Measurements from ENCODE around the gene RMRP.
"Not testable (repeated sequence)": the region's sequence is repeated elsewhere in the genome, so short reads cannot be mapped to it uniquely, and the experiment has no call there.

Gene RMRP

DNA sequence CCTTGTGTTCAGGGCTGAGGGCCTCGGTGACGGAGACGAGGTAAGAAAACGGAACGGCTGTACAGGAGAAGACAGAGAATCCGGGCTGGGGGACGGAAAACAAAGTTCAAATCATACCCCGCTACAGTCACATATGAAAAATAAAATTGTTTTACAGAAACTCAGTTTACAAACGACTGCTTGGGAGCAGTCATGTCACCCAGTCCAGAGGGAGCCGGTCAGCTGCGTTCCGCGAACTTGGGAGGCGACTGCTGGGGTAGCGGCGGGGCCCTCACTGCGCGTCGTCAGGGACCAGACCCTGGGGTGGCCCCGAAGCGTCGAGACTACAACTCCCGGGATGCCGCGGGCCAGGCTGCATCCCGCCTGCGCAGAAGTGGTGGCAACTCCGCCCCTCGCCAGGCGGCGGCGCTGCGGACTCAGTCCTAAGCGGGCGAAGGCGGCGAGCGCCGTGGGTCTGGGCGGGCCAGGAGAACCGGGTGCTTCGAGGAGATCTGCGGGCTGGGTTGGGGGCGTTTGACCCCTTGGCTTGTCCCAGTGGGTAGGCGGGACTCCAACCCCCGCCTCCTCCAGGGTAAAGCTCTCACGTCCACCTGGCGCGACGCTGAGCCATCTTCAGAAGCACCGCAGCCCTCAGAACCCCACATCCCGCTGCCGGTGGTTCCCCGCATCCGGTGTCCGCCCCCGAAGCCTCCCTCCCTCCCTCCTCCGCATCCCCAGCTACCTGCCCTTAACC is 11.1 kb downstream of the RMRP start:
- peak; percentile 92 for ATAC-seq
- peaks cover 58% of the 10 kb centered on the region for H3K4me1 Mint-ChIP-seq
- DNase-seq (ENCODE audit: low spot score in 2 of 2), result peak; percentile 96
- H3K9me3 Mint-ChIP-seq, result no peaks in the 10 kb centered on the region
- H3K4me3 Mint-ChIP-seq, result peak overlapping the region; percentile 89
- H3K27ac Mint-ChIP-seq, result peak overlapping the region; percentile 96
- H3K36me3 Mint-ChIP-seq, result peaks cover 52% of the 10 kb centered on the region

- H3K36me3 Mint-ChIP-seq, result peaks cover 52% of the 10 kb centered on the region
- H3K9me3 Mint-ChIP-seq, result no peaks in the 10 kb centered on the region
- no peak for ATAC-seq
- peak overlapping the region; percentile 89 for H3K4me3 Mint-ChIP-seq
- peak overlapping the region; percentile 96 for H3K27ac Mint-ChIP-seq
- peaks cover 58% of the 10 kb centered on the region for H3K4me1 Mint-ChIP-seq
- DNase-seq (ENCODE audit: low spot score in 2 of 2), result no peak
Observed at GRCh38 chr9:35646153-35646532, 11.7 kb downstream of the RMRP start.

- not testable (repeated sequence) for H3K9me3 Mint-ChIP-seq; DNase-seq (ENCODE audit: low spot score in 2 of 2); ATAC-seq
- H3K4me3 Mint-ChIP-seq, result peak overlapping the region; percentile 89
- peak overlapping the region; percentile 96 for H3K27ac Mint-ChIP-seq
- H3K36me3 Mint-ChIP-seq, result peaks cover 52% of the 10 kb centered on the region
- peaks cover 59% of the 10 kb centered on the region for H3K4me1 Mint-ChIP-seq
Observed at GRCh38 chr9:35645736-35646135, 12.1 kb downstream of the RMRP start.

DNA sequence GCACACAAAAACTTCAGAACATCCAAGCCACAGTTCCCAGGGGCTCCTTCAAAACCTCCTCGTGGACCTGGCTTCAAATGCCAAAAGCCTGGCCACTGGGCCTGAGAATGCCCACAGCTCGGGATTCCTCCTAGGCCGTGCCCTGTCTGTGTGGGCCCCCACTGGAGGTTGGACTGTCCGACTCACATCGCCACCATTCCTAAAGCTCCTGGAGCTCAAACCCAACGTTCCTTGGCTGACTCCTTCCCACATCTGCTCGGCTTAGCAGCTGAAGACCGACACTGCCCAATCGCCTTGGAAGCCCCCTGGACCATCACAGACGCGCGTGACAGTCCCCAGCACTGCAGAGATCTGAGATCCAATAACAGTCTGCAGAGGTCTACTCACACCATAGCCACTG is 14.8 kb downstream of the RMRP start:
- Mint-ChIP-seq H3K27ac (peak overlapping the region; percentile 50), H3K4me1 (peaks cover 62% of the 10 kb centered on the region), H3K4me3 (no peak overlapping the region), H3K36me3 (peaks cover 41% of the 10 kb centered on the region), H3K9me3 (peaks cover 3% of the 10 kb centered on the region)
- no peak for ATAC-seq
- DNase-seq (ENCODE audit: low spot score in 2 of 2), result no peak

DNA sequence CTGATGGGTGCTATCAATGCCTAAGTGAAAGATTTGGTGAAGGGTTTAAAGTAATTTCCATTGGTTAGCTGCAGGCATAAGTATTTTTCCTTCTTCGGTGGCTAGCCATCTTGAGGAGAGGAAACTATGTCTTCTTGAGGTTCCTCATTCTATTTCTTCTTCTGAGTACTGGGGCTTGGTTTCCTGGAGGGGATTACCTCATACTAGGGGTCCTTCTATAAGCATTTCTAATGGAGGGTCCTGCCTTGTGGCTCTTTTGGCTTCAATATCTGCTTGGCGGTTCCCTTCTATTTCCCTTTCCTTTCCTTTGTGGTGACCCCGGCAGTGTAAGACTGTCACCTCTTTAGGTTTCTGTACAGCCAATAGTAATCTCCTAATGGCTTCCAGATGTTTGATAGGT is 16.3 kb downstream of the RMRP start:
- not testable (repeated sequence) for H3K4me3 Mint-ChIP-seq; H3K27ac Mint-ChIP-seq; DNase-seq (ENCODE audit: low spot score in 2 of 2); ATAC-seq; H3K9me3 Mint-ChIP-seq
- Mint-ChIP-seq H3K4me1 (peaks cover 68% of the 10 kb centered on the region), H3K36me3 (peaks cover 28% of the 10 kb centered on the region)

DNA sequence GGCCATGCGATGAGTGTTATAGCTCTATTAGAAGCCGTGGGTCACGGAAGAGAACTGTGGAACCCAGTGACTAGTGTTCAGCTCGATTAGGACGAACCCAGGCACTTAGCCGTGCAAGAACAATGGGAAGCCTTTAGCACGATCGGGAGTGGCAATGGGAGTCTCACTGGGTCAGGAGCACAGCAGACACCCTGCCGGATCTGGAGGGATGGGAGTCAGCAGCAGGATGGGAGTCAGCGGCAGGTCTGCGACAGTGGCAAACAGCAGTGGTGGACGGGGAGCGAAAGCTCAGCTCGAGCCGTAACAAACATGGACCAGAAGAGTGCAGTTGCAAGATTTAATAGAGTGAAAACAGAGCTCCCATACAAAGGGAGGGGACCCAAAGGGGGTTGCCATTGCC is 17.4 kb downstream of the RMRP start:
- Mint-ChIP-seq H3K27ac (peak overlapping the region; percentile 89), H3K4me3 (peak overlapping the region; percentile 58), H3K36me3 (peaks cover 18% of the 10 kb centered on the region), H3K4me1 (peaks cover 72% of the 10 kb centered on the region)
- not testable (repeated sequence) for DNase-seq (ENCODE audit: low spot score in 2 of 2); H3K9me3 Mint-ChIP-seq; ATAC-seq

- Mint-ChIP-seq H3K4me1 (peaks cover 76% of the 10 kb centered on the region), H3K27ac (peak overlapping the region; percentile 89), H3K36me3 (peaks cover 14% of the 10 kb centered on the region), H3K4me3 (peak overlapping the region; percentile 58), H3K9me3 (peaks cover 3% of the 10 kb centered on the region)
- ATAC-seq (no peak), DNase-seq (ENCODE audit: low spot score in 2 of 2) (no peak)
Observed at GRCh38 chr9:35639631-35640030, 18.2 kb downstream of the RMRP start.

GRCh38 chr9:35639225-35639624 is 18.6 kb downstream of the RMRP start:
- not testable (repeated sequence) for H3K9me3 Mint-ChIP-seq; ATAC-seq; DNase-seq (ENCODE audit: low spot score in 2 of 2); H3K36me3 Mint-ChIP-seq
- Mint-ChIP-seq H3K4me3 (peak overlapping the region; percentile 58), H3K4me1 (peaks cover 74% of the 10 kb centered on the region), H3K27ac (peak overlapping the region; percentile 89)

DNA sequence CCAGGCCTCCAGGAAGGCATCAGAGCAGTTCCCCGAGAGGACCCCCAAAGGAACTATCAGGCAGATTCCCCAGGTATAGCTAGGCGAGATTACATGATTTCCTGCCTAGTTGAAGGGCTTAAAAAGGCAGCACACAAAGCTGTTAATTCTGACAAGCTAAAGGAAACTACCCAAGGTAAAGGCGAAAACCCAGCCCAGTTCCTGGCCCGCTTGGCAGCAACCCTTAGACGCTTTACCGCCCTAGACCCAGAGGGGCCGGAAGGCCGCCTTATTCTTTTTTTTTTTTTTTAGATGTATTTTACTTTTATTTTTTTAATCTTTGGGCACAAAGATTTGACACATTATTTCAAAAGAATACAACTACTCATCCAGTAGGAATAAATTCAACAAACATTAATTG is 19.1 kb downstream of the RMRP start:
- Mint-ChIP-seq H3K4me3 (peak overlapping the region; percentile 58), H3K27ac (peak overlapping the region; percentile 89), H3K4me1 (peaks cover 74% of the 10 kb centered on the region)
- DNase-seq (ENCODE audit: low spot score in 2 of 2); H3K36me3 Mint-ChIP-seq; H3K9me3 Mint-ChIP-seq; ATAC-seq: not testable (repeated sequence)

DNA sequence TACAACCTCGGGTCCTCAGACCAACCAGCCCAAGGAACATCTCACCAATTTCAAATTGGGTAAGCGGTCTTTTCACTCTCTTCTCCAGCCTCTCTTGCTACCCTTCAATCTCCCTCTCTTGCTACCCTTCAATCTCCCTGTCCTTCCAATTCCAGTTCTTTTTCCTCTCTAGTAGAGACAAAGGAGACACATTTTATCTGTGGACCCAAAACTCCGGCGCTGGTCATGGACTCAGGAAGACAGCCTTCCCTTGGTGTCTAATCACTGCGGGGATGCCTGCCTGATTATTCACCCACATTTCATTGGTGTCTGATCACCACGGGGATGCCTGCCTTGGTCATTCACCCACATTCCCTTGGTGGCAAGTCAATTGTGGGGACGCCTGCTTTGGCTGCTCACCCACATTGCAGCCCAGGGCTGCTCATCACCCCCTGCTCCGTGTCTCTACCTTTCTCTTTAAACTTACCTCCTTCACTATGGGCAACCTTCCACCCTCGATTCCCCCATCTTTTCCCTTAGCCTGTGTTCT is 20.3 kb downstream of the RMRP start:
- Mint-ChIP-seq H3K27ac (peak overlapping the region; percentile 89), H3K4me3 (peak overlapping the region; percentile 58), H3K4me1 (peaks cover 68% of the 10 kb centered on the region)
- not testable (repeated sequence) for DNase-seq (ENCODE audit: low spot score in 2 of 2); H3K36me3 Mint-ChIP-seq; H3K9me3 Mint-ChIP-seq; ATAC-seq

DNA sequence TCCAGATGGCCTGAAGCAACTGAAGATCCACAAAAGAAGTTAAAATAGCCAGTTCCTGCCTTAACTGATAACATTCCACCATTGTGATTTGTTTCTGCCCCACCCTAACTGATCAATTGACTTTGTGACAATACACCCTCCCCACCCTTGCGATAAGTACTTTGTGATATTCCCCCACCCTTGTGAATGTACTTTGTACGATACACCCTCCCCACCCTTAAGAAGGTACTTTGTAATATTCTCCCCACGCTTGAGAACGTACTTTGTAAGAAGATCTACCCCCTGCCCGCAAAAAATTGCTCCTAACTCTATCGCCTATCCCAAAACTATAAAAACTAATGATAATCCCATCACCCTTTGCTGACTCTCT is 21.0 kb downstream of the RMRP start:
- not testable (repeated sequence) for H3K9me3 Mint-ChIP-seq; DNase-seq (ENCODE audit: low spot score in 2 of 2); H3K36me3 Mint-ChIP-seq; ATAC-seq
- Mint-ChIP-seq H3K4me3 (peak overlapping the region; percentile 58), H3K4me1 (peaks cover 68% of the 10 kb centered on the region), H3K27ac (peak overlapping the region; percentile 89)

DNA sequence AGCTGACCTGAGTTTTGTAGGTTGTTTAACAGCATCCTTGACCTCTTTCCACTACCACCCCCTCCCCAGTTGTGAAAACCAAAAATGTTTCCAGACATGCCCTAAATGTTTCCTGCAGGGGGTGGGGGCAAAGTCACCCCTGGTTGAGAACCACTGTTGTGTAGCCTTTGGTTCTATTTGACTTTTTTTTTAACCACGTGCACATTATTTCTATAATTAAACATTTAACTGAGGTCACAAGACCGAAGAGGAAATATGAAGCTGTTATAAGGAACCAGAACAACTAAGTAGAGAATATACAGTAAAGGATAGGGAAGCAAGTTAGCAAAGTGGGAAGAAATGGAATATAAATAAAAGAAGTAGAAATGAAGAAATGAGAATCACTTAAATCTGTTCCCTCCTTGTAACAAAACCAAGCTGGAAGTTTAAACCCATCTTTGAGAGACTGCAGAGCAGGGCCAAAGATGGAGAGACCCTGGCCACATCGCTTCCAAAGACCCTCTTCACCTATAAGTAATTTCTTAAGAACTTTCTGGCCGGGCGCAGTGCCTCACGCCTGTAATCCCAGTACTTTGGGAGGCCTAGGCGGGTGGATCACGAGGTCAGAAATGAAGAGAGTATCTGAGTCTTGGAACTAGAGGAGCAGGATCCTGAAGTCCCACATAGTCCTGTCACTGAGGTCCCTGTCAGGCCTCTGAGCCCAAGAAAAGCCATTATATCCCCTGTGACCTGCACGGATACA is 21.5 kb downstream of the RMRP start:
- Mint-ChIP-seq H3K27ac (peak overlapping the region; percentile 89), H3K4me1 (peaks cover 64% of the 10 kb centered on the region), H3K36me3 (no peaks in the 10 kb centered on the region), H3K9me3 (peaks cover 3% of the 10 kb centered on the region), H3K4me3 (peak overlapping the region; percentile 58)
- DNase-seq (ENCODE audit: low spot score in 2 of 2), result no peak
- no peak for ATAC-seq

- Mint-ChIP-seq H3K4me3 (peak overlapping the region; percentile 33), H3K4me1 (peaks cover 58% of the 10 kb centered on the region), H3K27ac (peak overlapping the region; percentile 89), H3K36me3 (no peaks in the 10 kb centered on the region), H3K9me3 (peaks cover 3% of the 10 kb centered on the region)
- DNase-seq (ENCODE audit: low spot score in 2 of 2) (no peak), ATAC-seq (no peak)
Observed at GRCh38 chr9:35635730-35636129, 22.1 kb downstream of the RMRP start.

GRCh38 chr9:35629597-35629996 is 28.2 kb downstream of the RMRP start:
- Mint-ChIP-seq H3K36me3 (no peaks in the 10 kb centered on the region), H3K27ac (no peak overlapping the region), H3K9me3 (no peaks in the 10 kb centered on the region), H3K4me3 (no peak overlapping the region), H3K4me1 (peaks cover 21% of the 10 kb centered on the region)
- ATAC-seq (no peak), DNase-seq (ENCODE audit: low spot score in 2 of 2) (no peak)

- H3K9me3 Mint-ChIP-seq, result no peaks in the 10 kb centered on the region
- H3K27ac Mint-ChIP-seq, result no peak overlapping the region
- ATAC-seq (no peak), DNase-seq (ENCODE audit: low spot score in 2 of 2) (no peak)
- no peaks in the 10 kb centered on the region for H3K36me3 Mint-ChIP-seq
- peaks cover 19% of the 10 kb centered on the region for H3K4me1 Mint-ChIP-seq
- no peak overlapping the region for H3K4me3 Mint-ChIP-seq
Observed at GRCh38 chr9:35628389-35628991, 29.3 kb downstream of the RMRP start.

All from stimulated activated effector memory CD8-positive, alpha-beta T cell treated with anti-CD3 and anti-CD28 coated beads, Interleukin-12 subunit alpha, Interleukin-12 subunit beta, amount 100 ng/mL, for 72 hours (primary cell).